Adipocyte (in vitro differentiated cells): Measurements from ENCODE around the gene RALA.

Experiments
- DNase-seq: peaks from one replicate; pipeline ENCODE4 v3.0.0-alpha.2; 2015; ENCODE audit warnings: low read depth
- H3K27me3 ChIP-seq: replicated peaks from 2 replicates; pipeline ENCODE4 v1.7.0; 2013; ENCODE audit warnings: mild to moderate bottlenecking, low read length, moderate library complexity; ENCODE audit not compliant: control insufficient read depth, insufficient read depth
- H3K36me3 ChIP-seq: 2 replicates; pipeline ENCODE4 v1.7.0; 2013; ENCODE audit warnings: low read length, mild to moderate bottlenecking, moderate library complexity; ENCODE audit not compliant: control insufficient read depth, insufficient read depth, severe bottlenecking
- H3K4me1 ChIP-seq: 2 replicates; pipeline ENCODE4 v1.7.0; 2013; ENCODE audit warnings: mild to moderate bottlenecking, low read length, moderate library complexity; ENCODE audit not compliant: control insufficient read depth, insufficient read depth
- H3K4me3 ChIP-seq: 2 replicates; pipeline ENCODE4 v1.7.0; 2013; ENCODE audit warnings: mild to moderate bottlenecking, low read length, moderate library complexity
- H3K9ac ChIP-seq: 2 replicates; pipeline ENCODE4 v1.7.0; 2013; ENCODE audit warnings: mild to moderate bottlenecking, low read length, moderate library complexity
- H3K9me3 ChIP-seq: 2 replicates; pipeline ENCODE4 v1.7.0; 2013; ENCODE audit warnings: mild to moderate bottlenecking, low read length, moderate library complexity; ENCODE audit not compliant: control insufficient read depth

The RALA gene

GRCh38 chr7:39614299-39614698 lies 9.1 kb upstream of the RALA start:
- Histone ChIP-seq H3K4me1 (peaks cover 9% of the 10 kb centered on the region), H3K36me3 (no peaks in the 10 kb centered on the region), H3K9ac (no peak overlapping the region), H3K4me3 (no peak overlapping the region), H3K9me3 (no peaks in the 10 kb centered on the region), H3K27me3 (no peaks in the 10 kb centered on the region)
- DNase-seq: no peak

- Histone ChIP-seq H3K4me3 (no peak overlapping the region), H3K36me3 (no peaks in the 10 kb centered on the region), H3K27me3 (no peaks in the 10 kb centered on the region), H3K4me1 (no peaks in the 10 kb centered on the region), H3K9me3 (no peaks in the 10 kb centered on the region), H3K9ac (no peak overlapping the region)
- DNase-seq: no peak
Measured at GRCh38 chr7:39615350-39615975, 7.9 kb upstream of the RALA start.

- Histone ChIP-seq H3K4me3 (no peak overlapping the region), H3K4me1 (peaks cover 5% of the 10 kb centered on the region), H3K36me3 (no peaks in the 10 kb centered on the region), H3K27me3 (no peaks in the 10 kb centered on the region), H3K9me3 (no peaks in the 10 kb centered on the region), H3K9ac (no peak overlapping the region)
- no peak for DNase-seq
Measured at GRCh38 chr7:39616138-39616537, 7.2 kb upstream of the RALA start.

GRCh38 chr7:39617005-39617404 lies 6.4 kb upstream of the RALA start:
- Histone ChIP-seq H3K36me3 (no peaks in the 10 kb centered on the region), H3K4me3 (no peak overlapping the region), H3K9ac (no peak overlapping the region), H3K9me3 (no peaks in the 10 kb centered on the region), H3K27me3 (no peaks in the 10 kb centered on the region), H3K4me1 (peaks cover 13% of the 10 kb centered on the region)
- DNase-seq: peak; percentile 58

GRCh38 chr7:39618868-39619267 lies 4.5 kb upstream of the RALA start:
- Histone ChIP-seq H3K27me3 (no peaks in the 10 kb centered on the region), H3K9me3 (no peaks in the 10 kb centered on the region), H3K4me3 (no peak overlapping the region), H3K9ac (no peak overlapping the region), H3K36me3 (no peaks in the 10 kb centered on the region), H3K4me1 (peaks cover 22% of the 10 kb centered on the region)
- DNase-seq: no peak

GRCh38 chr7:39620486-39620885 lies 2.9 kb upstream of the RALA start:
- H3K4me1 ChIP-seq: peaks cover 31% of the 10 kb centered on the region

GRCh38 chr7:39621261-39621660 lies 2.1 kb upstream of the RALA start:
- peak; percentile 54 for DNase-seq
- H3K9ac ChIP-seq: no peak overlapping the region
- H3K36me3 ChIP-seq: no peaks in the 10 kb centered on the region
- no peaks in the 10 kb centered on the region for H3K9me3 ChIP-seq
- H3K4me1 ChIP-seq: peaks cover 38% of the 10 kb centered on the region
- no peak overlapping the region for H3K4me3 ChIP-seq
- H3K27me3 ChIP-seq: no peaks in the 10 kb centered on the region

More at GRCh38 chr7:39620486-39620885, 2.9 kb upstream of the RALA start:
- Histone ChIP-seq H3K9me3 (no peaks in the 10 kb centered on the region), H3K36me3 (no peaks in the 10 kb centered on the region), H3K27me3 (no peaks in the 10 kb centered on the region), H3K4me3 (no peak overlapping the region), H3K9ac (no peak overlapping the region)
- DNase-seq: no peak

- Histone ChIP-seq H3K27me3 (no peaks in the 10 kb centered on the region), H3K9me3 (no peaks in the 10 kb centered on the region), H3K4me3 (peak overlapping the region; percentile 93), H3K36me3 (no peaks in the 10 kb centered on the region), H3K9ac (no peak overlapping the region), H3K4me1 (peaks cover 45% of the 10 kb centered on the region)
- peak; percentile 26 for DNase-seq
Measured at GRCh38 chr7:39621784-39622411, 1.5 kb upstream of the RALA start.

- Histone ChIP-seq H3K36me3 (no peaks in the 10 kb centered on the region), H3K9me3 (no peaks in the 10 kb centered on the region), H3K9ac (peak overlapping the region; percentile 95), H3K27me3 (no peaks in the 10 kb centered on the region), H3K4me1 (peaks cover 52% of the 10 kb centered on the region), H3K4me3 (peak overlapping the region; percentile 93)
- no peak for DNase-seq
Measured at GRCh38 chr7:39622609-39623008, 763 bp upstream of the RALA start.

- Histone ChIP-seq H3K36me3 (no peaks in the 10 kb centered on the region), H3K4me1 (peaks cover 62% of the 10 kb centered on the region)
- peak; percentile 65 for DNase-seq
Measured at GRCh38 chr7:39623732-39624441, 515 bp downstream of the RALA start.

GRCh38 chr7:39624442-39624807 lies 1.1 kb downstream of the RALA start:
- Histone ChIP-seq H3K4me1 (peaks cover 62% of the 10 kb centered on the region), H3K4me3 (peak overlapping the region; percentile 93), H3K9me3 (no peaks in the 10 kb centered on the region), H3K27me3 (no peaks in the 10 kb centered on the region), H3K9ac (peak overlapping the region; percentile 95), H3K36me3 (no peaks in the 10 kb centered on the region)
- DNase-seq: peak; percentile 61

More at GRCh38 chr7:39623732-39624441, 515 bp downstream of the RALA start:
- Histone ChIP-seq H3K4me3 (peak overlapping the region; percentile 93), H3K9me3 (no peaks in the 10 kb centered on the region), H3K9ac (peak overlapping the region; percentile 95), H3K27me3 (no peaks in the 10 kb centered on the region)
